Trophoblast cell (in vitro differentiated cells and primary cell): Measurements from ENCODE around the gene EPAS1.

Experiments used
- DNase-seq, 2 donors: peaks; one replicate each; pipeline ENCODE4 v3.0.0-alpha.2; 2016
- H2AFZ ChIP-seq: 2 replicates; pipeline ENCODE4 v1.6.1; 2013; ENCODE audit warnings: low read length, moderate library complexity, mild to moderate bottlenecking; ENCODE audit not compliant: insufficient read depth, poor library complexity
- H2AK5ac ChIP-seq: 2 replicates; pipeline ENCODE4 v1.6.1; 2013; ENCODE audit warnings: mild to moderate bottlenecking, low read length
- H2BK120ac ChIP-seq: 2 replicates; pipeline ENCODE4 v1.6.1; 2013; ENCODE audit warnings: low read length, mild to moderate bottlenecking, moderate library complexity; ENCODE audit not compliant: insufficient read depth, poor library complexity
- H2BK12ac ChIP-seq: 2 replicates; pipeline ENCODE4 v1.6.1; 2013; ENCODE audit warnings: mild to moderate bottlenecking, low read length, moderate library complexity
- H2BK5ac ChIP-seq: 2 replicates; pipeline ENCODE4 v1.6.1; 2013; ENCODE audit warnings: low read length, low read depth, moderate library complexity, mild to moderate bottlenecking; ENCODE audit not compliant: poor library complexity
- H3K14ac ChIP-seq: 2 replicates; pipeline ENCODE4 v1.6.1; 2013; ENCODE audit warnings: mild to moderate bottlenecking, low read length
- H3K18ac ChIP-seq: 2 replicates; pipeline ENCODE4 v1.6.1; 2013; ENCODE audit warnings: mild to moderate bottlenecking, low read length
- H3K23ac ChIP-seq: 2 replicates; pipeline ENCODE4 v1.6.1; 2013; ENCODE audit warnings: low read length
- H3K27ac ChIP-seq: 2 replicates; pipeline ENCODE4 v1.5.1; 2013; ENCODE audit warnings: low read depth, mild to moderate bottlenecking, inconsistent platforms, low read length, moderate library complexity
- H3K27me3 ChIP-seq: 2 replicates; pipeline ENCODE4 v1.6.1; 2013; ENCODE audit warnings: inconsistent platforms, mild to moderate bottlenecking, low read length, moderate library complexity; ENCODE audit not compliant: insufficient read depth
- H3K36me3 ChIP-seq, 2 experiments: 1 replicate in 1 of 2; 2 replicates in 1 of 2; pipeline ENCODE4 v1.6.1; 2013; ENCODE audit warnings: low read length in 2 of 2, mild to moderate bottlenecking in 2 of 2, moderate library complexity in 1 of 2; ENCODE audit not compliant: insufficient read depth in 2 of 2, control insufficient read depth in 1 of 2
- H3K4ac ChIP-seq: 2 replicates; pipeline ENCODE4 v1.6.1; 2013; ENCODE audit warnings: low read depth, mild to moderate bottlenecking, low read length, moderate library complexity
- H3K4me1 ChIP-seq, 2 experiments: 1 replicate in 1 of 2; 2 replicates in 1 of 2; pipeline ENCODE4 v1.6.1; 2013; ENCODE audit warnings: low read length in 2 of 2, mild to moderate bottlenecking in 2 of 2, moderate library complexity in 1 of 2; ENCODE audit not compliant: insufficient read depth in 2 of 2, control insufficient read depth in 1 of 2
- H3K4me2 ChIP-seq: 2 replicates; pipeline ENCODE4 v1.6.1; 2013; ENCODE audit warnings: inconsistent platforms, mild to moderate bottlenecking, low read length, moderate library complexity
- H3K4me3 ChIP-seq: 2 replicates; pipeline ENCODE4 v1.5.1; 2013; ENCODE audit warnings: mild to moderate bottlenecking, low read depth, low read length, inconsistent platforms
- H3K79me1 ChIP-seq: one replicate; pipeline ENCODE4 v1.6.1; 2013; ENCODE audit warnings: low read length
- H3K79me2 ChIP-seq: 2 replicates; pipeline ENCODE4 v1.6.1; 2013; ENCODE audit warnings: low read length, mild to moderate bottlenecking; ENCODE audit not compliant: control insufficient read depth, insufficient read depth, poor library complexity
- H3K9ac ChIP-seq: 2 replicates; pipeline ENCODE4 v1.6.1; 2013; ENCODE audit warnings: mild to moderate bottlenecking, low read length
- H3K9me3 ChIP-seq: 2 replicates; pipeline ENCODE4 v1.6.1; 2013; ENCODE audit warnings: low read depth, mild to moderate bottlenecking, control low read depth, inconsistent platforms, low read length; ENCODE audit not compliant: insufficient read depth
- H4K12ac ChIP-seq: 2 replicates; pipeline ENCODE4 v1.6.1; 2013; ENCODE audit warnings: low read depth, mild to moderate bottlenecking, low read length, moderate library complexity
- H4K8ac ChIP-seq: 2 replicates; pipeline ENCODE4 v1.6.1; 2013; ENCODE audit warnings: low read depth, mild to moderate bottlenecking, low read length, moderate library complexity
- H4K91ac ChIP-seq: one replicate; pipeline ENCODE4 v1.6.1; 2013; ENCODE audit warnings: low read depth, mild to moderate bottlenecking, low read length, moderate library complexity
- WGBS: extraction: QIAGEN DNeasy Blood & Tissue Kit; methylation state at CpG from one replicate; pipeline ENCODE4 v1.1.7; 2013; ENCODE audit warnings: missing lambda C conversion rate; ENCODE audit not compliant: insufficient read length, insufficient coverage; ENCODE audit errors: extremely low coverage; 5-methylcytosine and 5-hydroxymethylcytosine counted together

EPAS1 gene

GRCh38 chr2:46310446-46310845 lies 13.2 kb downstream of the EPAS1 start:
- H2BK5ac ChIP-seq: no peak overlapping the region
- no peak overlapping the region for H3K4me3 ChIP-seq
- H3K79me2 ChIP-seq: peaks cover 44% of the 10 kb centered on the region
- peaks cover 16 to 29% of the 10 kb centered on the region in 2 experiments for H3K36me3 ChIP-seq
- H3K4me1 ChIP-seq: peaks cover 42 to 55% of the 10 kb centered on the region in 2 experiments
- no peak overlapping the region for H3K23ac ChIP-seq
- H3K9ac ChIP-seq: no peak overlapping the region
- no peak overlapping the region for H2AFZ ChIP-seq
- no peak overlapping the region for H3K4me2 ChIP-seq
- peak overlapping the region; percentile 82 for H3K4ac ChIP-seq
- H3K18ac ChIP-seq: no peak overlapping the region
- H2BK120ac ChIP-seq: no peak overlapping the region
- no peak overlapping the region for H4K8ac ChIP-seq
- no peak overlapping the region for H3K14ac ChIP-seq
- no peak overlapping the region for H4K12ac ChIP-seq
- peaks cover 11% of the 10 kb centered on the region for H3K79me1 ChIP-seq
- DNase-seq: peak; percentile 88 to 93
- H4K91ac ChIP-seq: no peak overlapping the region
- H3K9me3 ChIP-seq: no peaks in the 10 kb centered on the region
- H2AK5ac ChIP-seq: no peak overlapping the region
- peak overlapping the region; percentile 28 for H3K27ac ChIP-seq
- H3K27me3 ChIP-seq: no peaks in the 10 kb centered on the region
- H2BK12ac ChIP-seq: no peak overlapping the region
- WGBS: no CpG with 5 or more reads among the region's 5 CpGs

- DNase-seq: no peak
- H2BK120ac ChIP-seq: no peak overlapping the region
- no peak overlapping the region for H2BK5ac ChIP-seq
These were observed 14.5 kb downstream of the EPAS1 start for GRCh38 chr2:46311651-46312223.

GRCh38 chr2:46313063-46313462 lies 15.9 kb downstream of the EPAS1 start:
- H2BK120ac ChIP-seq: no peak overlapping the region
- H3K9ac ChIP-seq: no peak overlapping the region
- H3K79me2 ChIP-seq: peaks cover 37% of the 10 kb centered on the region
- H3K14ac ChIP-seq: no peak overlapping the region
- H3K4me1 ChIP-seq: peaks cover 30 to 47% of the 10 kb centered on the region in 2 experiments
- no peaks in the 10 kb centered on the region for H3K9me3 ChIP-seq
- WGBS: no CpG with 5 or more reads among the region's 3 CpGs
- peak overlapping the region; percentile 25 for H3K4ac ChIP-seq
- H3K36me3 ChIP-seq: peaks cover 11 to 24% of the 10 kb centered on the region in 2 experiments
- H3K23ac ChIP-seq: no peak overlapping the region
- no peak overlapping the region for H2BK5ac ChIP-seq
- no peak overlapping the region for H4K8ac ChIP-seq
- no peaks in the 10 kb centered on the region for H3K27me3 ChIP-seq
- no peak overlapping the region for H2AFZ ChIP-seq
- no peak overlapping the region for H3K4me3 ChIP-seq
- H3K79me1 ChIP-seq: peaks cover 2% of the 10 kb centered on the region
- H2BK12ac ChIP-seq: no peak overlapping the region
- H2AK5ac ChIP-seq: no peak overlapping the region
- no peak overlapping the region for H4K12ac ChIP-seq
- H4K91ac ChIP-seq: no peak overlapping the region
- no peak for DNase-seq
- H3K4me2 ChIP-seq: no peak overlapping the region
- no peak overlapping the region for H3K27ac ChIP-seq
- no peak overlapping the region for H3K18ac ChIP-seq

More at GRCh38 chr2:46311651-46312223, 14.5 kb downstream of the EPAS1 start:
- no peak overlapping the region for H3K14ac ChIP-seq
- no peak overlapping the region for H2BK12ac ChIP-seq
- H3K27me3 ChIP-seq: no peaks in the 10 kb centered on the region
- no peak overlapping the region for H4K8ac ChIP-seq
- no peak overlapping the region for H4K12ac ChIP-seq
- no peak overlapping the region for H3K4me3 ChIP-seq
- no peak overlapping the region for H2AK5ac ChIP-seq
- peaks cover 18 to 29% of the 10 kb centered on the region in 2 experiments for H3K36me3 ChIP-seq
- no peak overlapping the region for H3K23ac ChIP-seq
- no peak overlapping the region for H2AFZ ChIP-seq
- no peak overlapping the region for H3K4me2 ChIP-seq
- no peaks in the 10 kb centered on the region for H3K9me3 ChIP-seq
- H3K4ac ChIP-seq: peak overlapping the region; percentile 97
- H3K27ac ChIP-seq: no peak overlapping the region
- no CpG with 5 or more reads among the region's 6 CpGs for WGBS
- peaks cover 46% of the 10 kb centered on the region for H3K79me2 ChIP-seq
- H3K79me1 ChIP-seq: peaks cover 6% of the 10 kb centered on the region
- no peak overlapping the region for H3K9ac ChIP-seq
- H3K4me1 ChIP-seq: peaks cover 40 to 54% of the 10 kb centered on the region in 2 experiments
- no peak overlapping the region for H3K18ac ChIP-seq
- no peak overlapping the region for H4K91ac ChIP-seq

DNA sequence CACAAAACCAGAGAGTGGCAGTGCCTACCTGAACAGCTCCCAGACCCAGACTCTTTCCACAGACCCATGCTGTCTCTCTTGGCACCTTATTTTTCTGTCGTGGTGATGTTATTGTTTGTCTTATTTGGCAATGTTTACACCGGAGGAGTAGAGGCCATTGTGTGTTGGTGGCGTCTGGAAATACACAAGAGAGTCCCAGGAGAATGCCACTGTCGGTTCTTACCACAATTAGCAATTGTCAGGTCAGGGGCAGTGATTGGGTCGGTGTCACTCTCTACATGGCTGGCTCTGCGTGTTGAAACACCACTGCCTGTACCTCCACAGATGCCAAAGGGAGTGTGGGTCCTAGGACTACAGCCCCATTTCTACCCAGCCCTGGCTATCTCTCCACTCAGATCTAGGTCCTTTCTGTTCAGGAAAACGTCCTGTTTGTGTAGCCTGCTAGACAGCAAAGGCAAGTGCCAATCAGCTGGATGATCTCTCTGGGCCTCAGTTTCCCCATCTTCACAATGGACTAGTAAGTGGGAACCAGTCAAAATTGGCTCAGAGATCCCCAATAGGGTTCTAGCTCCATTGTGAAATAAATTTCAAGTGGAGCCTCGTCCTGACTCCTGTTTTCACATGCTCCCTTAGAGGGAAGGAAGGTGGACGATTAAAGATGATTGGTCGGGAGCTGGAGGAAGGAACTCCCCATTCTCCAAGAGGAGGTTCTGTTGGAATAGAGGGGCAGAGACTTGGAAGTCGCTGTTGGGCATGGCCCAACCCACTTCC lies 17.0 kb downstream of the EPAS1 start:
- Histone ChIP-seq H3K9ac (no peak overlapping the region), H3K4me3 (no peak overlapping the region), H3K14ac (no peak overlapping the region), H2AK5ac (no peak overlapping the region), H2BK120ac (no peak overlapping the region), H2BK5ac (no peak overlapping the region), H4K8ac (no peak overlapping the region), H3K9me3 (no peaks in the 10 kb centered on the region), H4K91ac (no peak overlapping the region), H3K79me2 (peaks cover 32% of the 10 kb centered on the region), H3K27me3 (no peaks in the 10 kb centered on the region), H3K4me1 (peaks cover 28 to 39% of the 10 kb centered on the region in 2 experiments), H2AFZ (no peak overlapping the region), H3K4me2 (no peak overlapping the region), H3K27ac (no peak overlapping the region), H3K79me1 (peaks cover 2% of the 10 kb centered on the region), H4K12ac (no peak overlapping the region), H3K18ac (no peak overlapping the region), H3K36me3 (peaks cover 11 to 24% of the 10 kb centered on the region in 2 experiments), H3K23ac (no peak overlapping the region), H3K4ac (peak overlapping the region; percentile 69), H2BK12ac (no peak overlapping the region)
- no CpG with 5 or more reads among the region's 11 CpGs for WGBS
- no peak for DNase-seq
